GM12878 (cell line): ENCODE measurements around the gene ABCC1. TPM values are rescaled to one million over a fixed set of nuclear protein-coding genes. Genes with fewer than 3 reads are reported as not detected.

Experiments
- ATAC-seq: fragments of 200-7000 bp; cut with Tn5 transposase; 3 replicates; pipeline ENCODE4 v1.9.1; 2020; ENCODE audit warnings: mild to moderate bottlenecking, moderate library complexity
- BruUV-seq: library from RNA; stranded (reverse); fragments of 400-500 nt; replicated peaks from 2 replicates; lab custom pipeline; 2021; lab: Mats Ljungman, UMichigan
- CTCF ChIA-PET: fragments of 300-600 bp; sonication (Branson Sonifier 250); formaldehyde crosslinking; extraction: SDS; loops from one replicate; lab custom pipeline; 2021; ENCODE audit warnings: inconsistent platforms; lab: Yijun Ruan, JAX
- POLR2A ChIA-PET: fragments of 350-600 bp; formaldehyde crosslinking; extraction: SDS; loops from one replicate; lab custom pipeline; 2021; ENCODE audit warnings: inconsistent platforms; lab: Charles Lee
- RAD21 ChIA-PET: fragments of 300-600 bp; sonication (Branson Sonifier 250); formaldehyde crosslinking; loops from one replicate; lab custom pipeline; 2023; ENCODE audit warnings: antibody characterized with exemption; ENCODE audit not compliant: unreplicated experiment; lab: Charles Lee
- SMC1A ChIA-PET: fragments of 300-600 bp; sonication (Branson Sonifier 250); formaldehyde crosslinking; loops from one replicate; lab custom pipeline; 2023; ENCODE audit not compliant: unreplicated experiment, uncharacterized antibody; lab: Charles Lee
- DNase-seq: peaks from one replicate; pipeline ENCODE4 v3.0.0-alpha.2; 2011; ENCODE audit warnings: low read depth, low spot score
- FAIRE-seq: peaks from 3 replicates; lab custom pipeline; 2011; peaks lifted over from hg19 to GRCh38; lab: Jason Lieb, UNC
- H2AFZ ChIP-seq: 2 replicates; pipeline ENCODE4 v1.6.0; 2011; ENCODE audit warnings: low read depth, low read length, control low read depth; ENCODE audit not compliant: control insufficient read depth
- H3K27ac ChIP-seq: 2 replicates; pipeline ENCODE4 v1.5.1; 2011; ENCODE audit warnings: control low read depth; ENCODE audit not compliant: control insufficient read depth, insufficient read depth
- H3K27me3 ChIP-seq, 2 experiments: replicated peaks in 1 of 2; 2 replicates each; pipeline versions ENCODE4 v1.6.0 to v1.6.1; 2011; ENCODE audit warnings: low read length in 1 of 2; ENCODE audit not compliant: control insufficient read depth in 2 of 2, insufficient read depth in 2 of 2
- H3K36me3 ChIP-seq, 2 experiments: 2 replicates each; pipeline ENCODE4 v1.5.1; 2011; ENCODE audit warnings: low read length in 1 of 2; ENCODE audit not compliant: control insufficient read depth in 2 of 2, insufficient read depth in 2 of 2
- H3K4me1 ChIP-seq: 2 replicates; pipeline ENCODE4 v1.6.1; 2011; ENCODE audit warnings: mild to moderate bottlenecking, low read length, moderate library complexity, mixed read lengths; ENCODE audit not compliant: control insufficient read depth, insufficient read depth
- H3K4me2 ChIP-seq: 2 replicates; pipeline ENCODE4 v1.6.0; 2011; ENCODE audit warnings: control low read depth; ENCODE audit not compliant: control insufficient read depth, insufficient read depth
- H3K4me3 ChIP-seq: fragments of 200-600 bp; sonication (generic); 2 replicates; pipeline ENCODE4 v1.5.1; 2016
- H3K79me2 ChIP-seq: 2 replicates; pipeline ENCODE4 v1.6.0; 2011; ENCODE audit warnings: low read length; ENCODE audit not compliant: control insufficient read depth, insufficient read depth
- H3K9ac ChIP-seq: 2 replicates; pipeline ENCODE4 v1.8.0; 2011; ENCODE audit warnings: low read length, control low read depth, mixed read lengths; ENCODE audit not compliant: control insufficient read depth, insufficient read depth
- H3K9me3 ChIP-seq: replicated peaks from 3 replicates; pipeline ENCODE4 v1.5.1; 2011; ENCODE audit warnings: mild to moderate bottlenecking, low read length; ENCODE audit not compliant: control insufficient read depth, insufficient read depth
- H4K20me1 ChIP-seq: 2 replicates; pipeline ENCODE4 v1.6.0; 2011; ENCODE audit not compliant: control insufficient read depth, insufficient read depth
- STAT3 ChIP-seq: IDR thresholded peaks from 2 replicates; pipeline ENCODE4 v1.6.1; 2011; ENCODE audit warnings: low read depth, low read length, improper control_type of control experiment
- ZBTB33 ChIP-seq: fragments of 450-650 bp; IDR thresholded peaks from 2 replicates; pipeline ENCODE4 v1.6.1; 2017; ENCODE audit warnings: mild to moderate bottlenecking
- WGBS: methylation state at CpG from one replicate; pipeline ENCODE4 v1.1.6; 2016; ENCODE audit warnings: low lambda C conversion rate; ENCODE audit not compliant: insufficient replicate concordance, insufficient coverage; ENCODE audit errors: missing lambda C conversion rate; 5-methylcytosine and 5-hydroxymethylcytosine counted together
- in situ Hi-C: fragments of 300-500 bp; cut with MboI; formaldehyde crosslinking; loops from 9 replicates; pipeline ENCODE4 v1.14.3; 2018; ENCODE audit warnings: mixed read lengths
- intact Hi-C: fragments of 100-400 bp; cut with micrococcal nuclease; formaldehyde crosslinking; loops from one replicate; pipeline ENCODE4 v1.14.2; 2022; ENCODE audit not compliant: unreplicated experiment
- polyA plus RNA-seq, 11 experiments: library from polyadenylated mRNA; depleted of rRNA in 4 of 11; unstranded in 6 of 11; stranded (reverse) in 5 of 11; fragments of >200 nt; fragmentation: Nextera tagmentation in 4 of 11; fragmentation: Illumina TruSeq in 1 of 11; extraction: Ambion mirVana in 4 of 11; extraction: Trizol in 1 of 11; gene quantifications; 1 replicate in 1 of 11; 2 replicates in 10 of 11; pipeline versions ENCODE4 v1.2.1 to v1.2.3, GENCODE V29; 2011 to 2016; ENCODE audit warnings: inconsistent platforms in 2 of 11, missing spikeins in 2 of 11, low read depth in 1 of 11
- total RNA-seq, 4 experiments: library from RNA; depleted of rRNA in 3 of 4; stranded (reverse); fragments of >200 nt in 3 of 4; fragmentation: Illumina TruSeq in 1 of 4; extraction: Trizol in 1 of 4; gene quantifications; 2 replicates each; pipeline versions ENCODE4 v1.2.1 to v1.2.3, GENCODE V29; 2013 to 2021

Gene ABCC1
- total and polyA plus RNA-seq, 10 of the 15 experiments (the other 5 are each of a cell fraction or from before 2014, with no cell fraction given) = 3.2 to 44.6 (median 14.5) TPM

GRCh38 chr16:16006650-16007049, 57.2 kb downstream of the ABCC1 start:
- Histone ChIP-seq H3K9me3 (no peaks in the 10 kb centered on the region), H3K4me2 (peak overlapping the region; percentile 53), H3K27me3 (no peaks in the 10 kb centered on the region), H3K9ac (peak overlapping the region; percentile 70; the same call in 1 of the 2 replicates), H3K79me2 (peaks cover 21% of the 10 kb centered on the region), H3K36me3 (peaks cover 9% of the 10 kb centered on the region in 2 experiments), H3K27ac (peak overlapping the region; percentile 79), H2AFZ (no peak overlapping the region; the same call in 1 of the 2 replicates), H4K20me1 (no peaks in the 10 kb centered on the region), H3K4me1 (peaks cover 26% of the 10 kb centered on the region), H3K4me3 (no peak overlapping the region; the same call in 1 of the 2 replicates)
- intact Hi-C loops (loop anchor here (5.0 kb wide), 2 partner anchors 49 to 109 kb away; no protein-coding TSS in a partner anchor), in situ Hi-C loops (no loop called here)
- ATAC-seq = no peak
- CTCF ChIA-PET = interaction anchor here (1.0 to 1.6 kb wide), 4 partner anchors 9 to 134 kb away, joined by 3 to 4 read pairs (median 3); no protein-coding TSS in a partner anchor
- WGBS = 50% methylated on average over 2 of the region's 8 CpGs
- no peak for DNase-seq
- TF ChIP-seq STAT3 (no peak), ZBTB33 (0 out of 2 replicates have a peak, but pooled peaks have one; percentile 61)
- POLR2A ChIA-PET = interaction anchor here (0.6 to 2.9 kb wide), 4 partner anchors 16 to 870 kb away, joined by 3 to 11 read pairs (median 6); partner anchors contain the start of gene CEP20
- SMC1A ChIA-PET = interaction anchor here (0.7 to 5.1 kb wide), 9 partner anchors 8 to 119 kb away, joined by 3 to 31 read pairs (median 4); partner anchors contain the start of gene CEP20
- BruUV-seq = no TSS peak
- RAD21 ChIA-PET = interaction anchor here (0.9 to 2.5 kb wide), 5 partner anchors 11 to 119 kb away, joined by 4 to 9 read pairs (median 5); partner anchors contain the start of gene CEP20
- no peak for FAIRE-seq
